ENCODE data around the gene TOMM22. TPM values are rescaled to one million over a fixed set of nuclear protein-coding genes. Genes with fewer than 3 reads are reported as not detected.

Gene TOMM22
- total and polyA plus RNA-seq, 2 experiments from 2014 or later = 84.0 to 131 TPM

DNA sequence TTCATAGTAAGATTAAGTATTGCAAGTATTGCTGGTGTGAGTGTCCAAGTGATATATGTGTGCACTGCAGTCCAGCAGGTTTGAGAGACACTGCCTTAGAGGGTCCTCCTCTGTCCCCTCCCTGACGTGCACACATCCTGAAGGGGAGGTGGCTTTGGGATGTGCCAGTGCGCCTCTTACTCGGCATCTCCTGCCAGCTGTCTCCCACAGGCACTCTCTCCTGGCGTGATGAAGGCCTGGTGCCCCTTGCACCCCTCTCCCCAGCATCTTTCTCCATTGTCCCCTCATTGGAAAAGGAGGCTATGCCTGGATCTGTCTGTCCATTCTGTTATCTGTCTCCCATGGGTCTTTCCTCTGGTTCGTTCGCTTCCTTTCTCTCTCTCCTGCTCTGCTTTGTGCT lies 48.2 kb downstream of the TOMM22 start:
- Histone ChIP-seq H3K4me2 (no peak overlapping the region), H3F3A (replicated peaks; ENCODE audit: low read depth) (0 out of 2 replicates have a peak, but pooled peaks cover 4% of the 10 kb centered on the region), H3K9me2 (ENCODE audit: insufficient read depth) (no peaks in the 10 kb centered on the region), H3K79me2 (replicated peaks; ENCODE audit: insufficient read depth) (no peaks in the 10 kb centered on the region), H3K27me3 (ENCODE audit: insufficient read depth) (no peaks in the 10 kb centered on the region), H3K36me3 (ENCODE audit: insufficient read depth) (peaks cover 29% of the 10 kb centered on the region), H4K20me1 (replicated peaks; ENCODE audit: insufficient read depth) (peaks cover 12% of the 10 kb centered on the region), H3K4me3 (no peak overlapping the region), H3K27ac (ENCODE audit: low read depth) (no peak overlapping the region), H2AFZ (no peak overlapping the region), H3K4me1 (ENCODE audit: insufficient read depth) (no peaks in the 10 kb centered on the region)
- H3K27me3 Mint-ChIP-seq (ENCODE audit: insufficient read depth, low read depth, poor library complexity) = peaks cover 17% of the 10 kb centered on the region
- ATAC-seq (no peak), DNase-seq (ENCODE audit: low spot score) (no peak)
- peaks cover 3% of the 10 kb centered on the region; the same call in 2 of the 3 replicates for H3K4me1 Mint-ChIP-seq
- H3K4me3 Mint-ChIP-seq = no peak overlapping the region
- no peak for TF ChIP-seq NANOG (IDR thresholded peaks at IDR 0.05; ENCODE audit: borderline replicate concordance)
- TF ChIP-seq ZNF462 (CRISPR knock-in tag; IDR thresholded peaks at IDR 0.05) = no peak
- TF ChIP-seq ETS1 (IDR thresholded peaks at IDR 0.05) = no peak
- TF ChIP-seq ZNF331 (CRISPR knock-in tag; IDR thresholded peaks at IDR 0.05; ENCODE audit: low read depth) = no peak
- no peak for TF ChIP-seq POLR2AphosphoS5 (IDR thresholded peaks at IDR 0.05; ENCODE audit: low read depth)
- TF ChIP-seq REST (IDR thresholded peaks at IDR 0.05; ENCODE audit: unreplicated experiment) = no peak
- H3K27ac Mint-ChIP-seq = no peak overlapping the region
- H3K36me3 Mint-ChIP-seq (ENCODE audit: low read depth) = peaks cover 78% of the 10 kb centered on the region
- H3K9me3 Mint-ChIP-seq = no peaks in the 10 kb centered on the region

Data from GM23338 (cell line).